ENCODE data around the gene GFOD1. TPM values are rescaled to one million over a fixed set of nuclear protein-coding genes. Genes with fewer than 3 reads are reported as not detected.
A peak's percentile ranks its signal among the peaks of the same experiment; 100 is the strongest.
"Not testable (repeated sequence)": the region's sequence is repeated elsewhere in the genome, so short reads cannot be mapped to it uniquely, and the experiment has no call there.

GFOD1 gene
- total RNA-seq, 2 experiments from 2014 or later, result 2.4 TPM

DNA sequence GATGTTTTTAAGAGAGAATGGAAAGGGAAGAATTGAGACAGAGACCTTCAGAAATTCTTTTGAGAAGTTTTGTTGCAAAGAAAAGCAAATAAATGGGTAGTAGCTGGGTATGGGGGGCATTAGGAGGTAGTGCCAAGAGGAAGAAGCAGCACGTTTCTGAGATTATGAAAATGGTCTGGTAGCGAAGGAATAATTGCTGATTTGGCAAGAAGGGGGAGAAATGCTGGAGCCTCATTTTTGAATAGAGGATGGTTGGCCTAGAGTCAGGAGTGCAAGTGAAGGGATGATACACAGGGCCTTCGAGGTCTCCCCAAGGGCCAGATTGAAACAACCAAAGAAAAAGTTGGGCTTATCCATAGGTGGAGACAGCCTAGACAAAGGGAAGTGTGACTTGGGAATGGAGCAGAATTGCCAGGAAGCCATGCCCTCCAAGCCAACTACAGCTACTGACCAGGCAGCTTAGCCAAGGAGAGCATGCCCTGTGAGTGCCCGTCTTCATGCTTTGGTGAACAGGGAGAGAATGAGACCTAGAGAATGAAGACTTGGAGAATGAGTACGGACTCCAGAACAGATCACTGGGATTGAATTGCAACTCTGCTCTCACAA, 144.9 kb downstream of the GFOD1 start:
- Mint-ChIP-seq H3K4me3 (no peak overlapping the region), H3K4me1 (peaks cover 23% of the 10 kb centered on the region), H3K27ac (no peak overlapping the region), H3K36me3 (ENCODE audit: low read depth) (no peaks in the 10 kb centered on the region), H3K9me3 (peaks cover 7% of the 10 kb centered on the region), H3K27me3 (peaks cover 1% of the 10 kb centered on the region)
- ChIA-PET CTCF (interaction anchor here (0.7 kb wide), 1 partner anchor 21 kb away, joined by 3 read pairs; no protein-coding TSS in a partner anchor), POLR2A (no interaction called here)
- no peak for DNase-seq

DNA sequence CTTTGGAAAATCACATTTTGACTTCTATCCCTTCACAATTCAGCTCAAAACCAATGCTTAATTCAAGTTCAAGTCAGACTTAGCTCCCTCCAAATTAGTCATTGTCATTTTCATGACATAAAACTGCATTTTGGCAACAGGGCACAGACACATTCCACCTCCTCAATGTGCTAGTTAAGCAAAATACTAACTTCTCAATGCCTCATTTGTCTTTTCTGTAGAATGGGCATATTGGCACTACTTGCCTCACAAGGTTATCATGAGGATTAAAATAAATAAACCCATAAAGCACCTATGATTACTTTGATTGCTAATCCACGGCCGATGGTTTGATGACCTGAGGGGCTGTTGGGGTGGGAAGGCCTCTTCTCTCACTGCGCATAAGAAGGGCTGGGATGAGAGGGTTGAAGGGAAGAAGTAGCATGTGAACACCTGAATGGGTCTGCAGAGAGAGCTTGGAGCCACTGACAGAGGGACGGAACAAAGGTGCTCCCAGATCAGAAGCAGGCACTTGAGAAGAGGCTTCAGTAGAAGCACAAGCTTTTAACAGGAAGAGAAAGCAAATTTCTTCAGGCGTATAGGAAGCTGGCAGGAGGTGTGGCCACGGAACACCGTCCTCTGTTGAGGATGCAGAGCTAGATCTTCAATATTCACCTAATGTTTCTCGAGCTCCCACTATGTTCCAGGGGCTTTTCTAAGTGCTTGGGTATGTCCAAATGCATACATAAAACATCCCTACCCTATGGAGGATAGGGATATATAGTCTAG, 147.4 kb downstream of the GFOD1 start:
- H3K27me3 Mint-ChIP-seq, result peaks cover 1% of the 10 kb centered on the region

DNA sequence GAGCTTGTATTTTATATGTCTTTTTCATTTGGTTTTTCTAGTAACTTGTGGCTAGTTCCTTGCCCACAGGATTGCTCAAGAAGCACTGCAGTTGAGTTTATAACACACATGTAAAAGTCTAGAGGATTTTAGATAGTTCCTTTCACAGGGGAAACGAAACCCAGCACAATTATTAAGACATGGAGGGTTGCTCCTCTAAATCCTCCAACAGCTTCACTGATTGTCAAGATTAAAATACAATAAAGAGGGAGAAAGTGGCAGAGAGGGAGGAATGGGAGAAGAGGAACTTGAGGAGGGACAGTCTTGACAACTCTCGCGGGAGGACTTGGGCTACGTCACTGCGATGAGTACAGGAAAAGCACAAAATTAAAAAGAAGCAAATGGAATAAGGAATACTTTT, 149.4 kb downstream of the GFOD1 start:
- Mint-ChIP-seq H3K9me3 (peaks cover 7% of the 10 kb centered on the region), H3K27me3 (peaks cover 1% of the 10 kb centered on the region), H3K27ac (no peak overlapping the region), H3K36me3 (ENCODE audit: low read depth) (no peaks in the 10 kb centered on the region), H3K4me1 (peaks cover 32% of the 10 kb centered on the region), H3K4me3 (no peak overlapping the region)
- no peak for DNase-seq
- ChIA-PET CTCF (interaction anchor here (1.0 to 4.1 kb wide), 7 partner anchors 9 to 728 kb away, joined by 3 to 17 read pairs (median 5); partner anchors contain the start of genes SIRT5 and TBC1D7), POLR2A (interaction anchor here (1.5 kb wide), 1 partner anchor 237 kb away, joined by 4 read pairs; no protein-coding TSS in a partner anchor)

More for the DNA sequence above, 147.4 kb downstream of the GFOD1 start:
- POLR2A ChIA-PET, result no interaction called here
- no peak overlapping the region for H3K27ac Mint-ChIP-seq
- peaks cover 30% of the 10 kb centered on the region for H3K4me1 Mint-ChIP-seq
- DNase-seq, result no peak
- CTCF ChIA-PET, result interaction anchor here (0.6 to 4.1 kb wide), 5 partner anchors 10 to 235 kb away, joined by 3 to 17 read pairs (median 7); partner anchors contain the start of genes SIRT5 and TBC1D7
- no peaks in the 10 kb centered on the region for H3K36me3 Mint-ChIP-seq (ENCODE audit: low read depth)
- peaks cover 7% of the 10 kb centered on the region for H3K9me3 Mint-ChIP-seq
- H3K4me3 Mint-ChIP-seq, result no peak overlapping the region

DNA sequence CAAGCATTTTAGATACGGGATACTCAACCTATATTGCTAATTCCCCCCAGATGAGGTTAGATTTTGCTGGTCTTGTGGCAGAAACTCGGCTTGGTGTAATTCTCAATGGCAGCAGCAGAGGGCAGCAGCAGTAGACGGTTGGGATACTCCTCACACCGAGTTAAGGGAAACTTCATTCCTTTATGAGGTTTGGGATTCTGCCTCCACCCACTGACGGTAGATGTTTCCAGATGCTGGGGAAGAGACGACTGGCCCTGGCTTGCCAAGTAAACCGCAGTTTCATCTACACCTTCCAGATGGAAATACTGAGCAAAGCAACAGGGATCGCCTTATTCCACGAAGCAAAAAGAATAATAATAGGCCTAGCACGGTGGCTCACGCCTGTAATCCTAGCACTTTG, 150.8 kb downstream of the GFOD1 start:
- no peak overlapping the region for H3K4me3 Mint-ChIP-seq
- no peaks in the 10 kb centered on the region for H3K36me3 Mint-ChIP-seq (ENCODE audit: low read depth)
- H3K9me3 Mint-ChIP-seq, result no peaks in the 10 kb centered on the region
- ChIA-PET POLR2A (no interaction called here), CTCF (interaction anchor here (1.0 to 4.1 kb wide), 2 partner anchors 18 to 239 kb away, joined by 3 to 17 read pairs; partner anchors contain the start of gene SIRT5)
- DNase-seq, result peak; percentile 75
- peaks cover 32% of the 10 kb centered on the region for H3K4me1 Mint-ChIP-seq
- H3K27me3 Mint-ChIP-seq, result peaks cover 1% of the 10 kb centered on the region
- no peak overlapping the region for H3K27ac Mint-ChIP-seq

DNA sequence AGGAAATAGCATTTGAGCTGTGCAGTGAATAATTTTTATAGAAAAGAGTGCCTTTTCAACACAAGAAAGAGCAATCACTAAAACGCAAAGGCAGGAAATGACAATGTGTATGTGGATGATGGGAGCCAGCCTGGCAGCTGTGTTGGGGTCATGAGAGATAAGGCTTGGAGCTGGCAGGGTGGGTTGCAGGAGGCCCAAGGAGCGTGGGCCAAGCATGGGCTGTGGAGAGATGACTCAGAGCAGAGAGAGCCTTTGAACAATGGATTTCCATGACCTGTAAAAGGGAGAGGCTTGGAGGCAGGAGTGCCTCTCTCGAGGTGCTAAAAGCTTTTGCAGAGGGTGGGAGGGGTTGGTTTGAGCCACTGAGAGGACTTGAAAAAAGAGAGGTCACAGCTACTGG, 152.4 kb downstream of the GFOD1 start:
- Mint-ChIP-seq H3K9me3 (no peaks in the 10 kb centered on the region), H3K36me3 (ENCODE audit: low read depth) (no peaks in the 10 kb centered on the region), H3K4me3 (no peak overlapping the region), H3K4me1 (peaks cover 25% of the 10 kb centered on the region), H3K27ac (no peak overlapping the region), H3K27me3 (peaks cover 1% of the 10 kb centered on the region)
- ChIA-PET CTCF (interaction anchor here (0.5 to 2.0 kb wide), 5 partner anchors 228 to 577 kb away, joined by 3 to 10 read pairs (median 3); partner anchors contain the start of genes NOL7 and SIRT5), POLR2A (no interaction called here)
- DNase-seq, result no peak

DNA sequence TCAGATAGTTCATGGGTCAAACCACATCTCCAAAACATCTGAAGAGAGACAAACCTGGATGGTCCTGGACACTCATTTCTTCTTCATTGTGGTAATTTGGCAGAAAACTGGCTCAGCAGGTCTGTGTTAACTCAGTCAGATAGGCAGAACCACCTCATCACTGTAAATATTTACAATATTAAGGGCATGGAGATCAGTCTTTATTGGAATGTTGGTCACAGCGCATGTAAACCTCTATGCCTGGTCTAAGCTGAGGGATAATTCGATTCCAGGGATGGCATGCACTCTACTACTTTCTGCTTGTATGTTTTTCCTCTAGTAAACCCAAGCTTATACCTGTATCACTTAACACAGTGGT, 155.1 kb downstream of the GFOD1 start:
- Mint-ChIP-seq H3K27ac (no peak overlapping the region), H3K4me3 (no peak overlapping the region), H3K27me3 (no peaks in the 10 kb centered on the region), H3K9me3 (no peaks in the 10 kb centered on the region), H3K4me1 (peaks cover 26% of the 10 kb centered on the region), H3K36me3 (ENCODE audit: low read depth) (no peaks in the 10 kb centered on the region)
- no peak for DNase-seq
- ChIA-PET CTCF (interaction anchor here (1.3 to 2.0 kb wide), 2 partner anchors 16 to 242 kb away, joined by 3 to 8 read pairs; partner anchors contain the start of gene SIRT5), POLR2A (no interaction called here)

DNA sequence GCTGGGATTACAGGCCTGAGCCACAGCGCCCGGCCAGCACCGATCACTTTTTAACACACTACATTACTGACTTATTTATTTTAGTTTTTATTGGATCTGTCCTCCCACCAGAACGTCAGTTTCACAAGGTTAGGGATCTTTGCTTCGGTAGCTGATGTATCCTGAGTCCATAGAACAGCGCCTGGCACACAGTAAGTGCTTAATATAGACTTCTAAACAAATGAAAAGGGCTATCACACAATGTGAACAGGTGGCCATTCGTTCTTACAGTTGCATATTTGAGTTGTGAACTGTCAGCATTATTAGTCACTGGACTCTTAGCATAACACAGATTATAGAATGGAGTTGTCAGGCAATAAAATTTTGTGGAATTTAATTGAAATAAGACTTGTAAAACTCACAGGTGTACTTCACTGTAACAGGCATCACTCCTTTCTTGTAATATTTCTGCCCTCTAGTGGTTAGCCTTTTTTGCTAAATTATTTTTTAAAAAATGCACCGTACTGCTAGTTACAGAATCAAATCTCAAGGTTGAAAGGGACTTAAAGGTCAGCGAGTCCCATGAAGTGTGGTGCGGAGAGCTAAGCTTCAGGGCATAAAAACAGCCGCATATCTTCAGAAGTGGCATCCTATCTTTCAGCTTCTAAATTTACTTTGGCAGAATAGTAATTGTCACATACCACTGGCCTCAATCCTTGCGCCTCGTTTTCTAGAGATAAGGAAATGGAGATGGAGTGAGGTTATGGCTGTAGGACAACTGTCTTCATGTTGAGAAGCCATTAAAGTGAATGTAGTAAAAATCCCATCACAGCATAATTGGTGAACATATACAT, 155.7 kb downstream of the GFOD1 start:
- Mint-ChIP-seq H3K27me3 (no peaks in the 10 kb centered on the region), H3K36me3 (ENCODE audit: low read depth) (peaks cover under 1% of the 10 kb centered on the region)
- CTCF ChIA-PET, result interaction anchor here (0.7 to 2.0 kb wide), 3 partner anchors 17 to 243 kb away, joined by 3 to 8 read pairs (median 4); partner anchors contain the start of gene SIRT5

DNA sequence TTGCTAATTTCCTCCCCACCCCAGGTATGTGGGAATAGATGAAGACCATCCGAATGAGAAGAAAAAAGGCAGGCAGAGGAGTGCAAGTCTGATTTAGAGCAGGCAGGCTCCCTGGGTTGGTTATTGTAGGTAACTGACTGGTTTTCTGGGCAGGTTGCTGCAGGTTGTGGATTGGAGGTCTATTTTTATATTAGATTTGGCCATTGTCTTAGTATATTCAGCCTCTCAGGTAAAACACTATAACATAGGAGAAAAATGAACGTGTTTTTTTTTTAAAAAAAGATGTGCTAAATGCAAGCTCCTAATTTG, 158.6 kb downstream of the GFOD1 start:
- POLR2A ChIA-PET, result interaction anchor here (0.7 to 1.2 kb wide), 3 partner anchors 120 to 286 kb away, joined by 3 to 5 read pairs (median 4); partner anchors contain the start of gene NOL7
- peak overlapping the region; percentile 91 for H3K4me3 Mint-ChIP-seq
- CTCF ChIA-PET, result interaction anchor here (0.6 to 3.2 kb wide), 10 partner anchors 10 to 412 kb away, joined by 3 to 16 read pairs (median 4); partner anchors contain the start of genes NOL7 and SIRT5
- H3K9me3 Mint-ChIP-seq, result no peaks in the 10 kb centered on the region
- H3K4me1 Mint-ChIP-seq, result peaks cover 29% of the 10 kb centered on the region
- H3K27me3 Mint-ChIP-seq, result no peaks in the 10 kb centered on the region
- DNase-seq, result no peak
- peak overlapping the region; percentile 97 for H3K27ac Mint-ChIP-seq
- peaks cover 12% of the 10 kb centered on the region for H3K36me3 Mint-ChIP-seq (ENCODE audit: low read depth)

More for the DNA sequence above, 155.7 kb downstream of the GFOD1 start:
- peaks cover 28% of the 10 kb centered on the region for H3K4me1 Mint-ChIP-seq
- H3K9me3 Mint-ChIP-seq, result no peaks in the 10 kb centered on the region
- DNase-seq, result no peak
- H3K4me3 Mint-ChIP-seq, result no peak overlapping the region
- no peak overlapping the region for H3K27ac Mint-ChIP-seq
- POLR2A ChIA-PET, result interaction anchor here (1.4 kb wide), 1 partner anchor 26 kb away, joined by 4 read pairs; no protein-coding TSS in a partner anchor

DNA sequence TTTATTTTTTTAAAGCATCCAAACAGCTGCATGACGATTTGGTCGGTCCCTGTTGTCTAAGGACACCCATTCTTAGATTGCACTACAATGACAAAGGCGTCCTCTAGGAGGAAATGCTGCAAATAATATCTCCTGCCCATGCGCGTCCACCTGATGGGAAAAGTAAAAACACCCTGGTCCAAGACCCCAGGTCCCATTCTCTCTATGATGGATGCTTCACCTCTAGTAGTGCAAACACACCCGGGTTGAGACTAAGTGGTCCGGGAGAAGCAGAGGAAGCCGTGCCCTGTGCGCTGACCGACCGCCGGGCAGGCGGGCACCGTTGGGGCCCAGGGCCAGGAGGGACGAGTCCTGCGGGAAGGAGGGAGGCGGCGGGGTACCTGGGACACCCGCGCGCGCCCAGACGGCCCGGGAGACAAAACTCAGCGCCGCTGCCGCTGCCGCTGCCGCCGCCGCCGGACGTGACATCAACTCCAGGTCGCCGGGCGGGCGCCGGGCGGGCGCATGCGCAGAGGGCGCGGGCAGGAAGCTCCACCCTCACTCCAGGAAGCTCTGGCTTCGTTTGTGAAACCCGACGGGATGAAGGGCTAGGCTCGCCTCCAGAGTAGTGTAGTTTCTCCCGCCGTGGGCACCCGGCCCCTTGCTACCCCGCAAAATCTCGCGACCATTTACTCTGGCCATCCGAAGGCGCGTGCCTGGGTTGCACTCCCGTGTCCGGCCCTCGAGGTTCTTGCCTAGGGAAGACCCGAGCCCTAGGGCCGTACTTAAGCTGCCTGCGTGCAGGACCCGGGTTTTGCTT, 159.1 kb downstream of the GFOD1 start, which contains the start of gene TBC1D7:
TBC1D7 (minus strand) TSS at position 462 of the 799 bp plus-strand sequence. CDS start 1,639 bp downstream, outside the sequence.
- H3K9me3 Mint-ChIP-seq, result no peaks in the 10 kb centered on the region
- no peaks in the 10 kb centered on the region for H3K27me3 Mint-ChIP-seq
- peak; percentile 93 for DNase-seq
- H3K4me1 Mint-ChIP-seq, result peaks cover 29% of the 10 kb centered on the region
- H3K27ac Mint-ChIP-seq, result peak within 1 kb of the TSS; percentile 97
- H3K4me3 Mint-ChIP-seq, result peak within 1 kb of the TSS; percentile 91
- ChIA-PET CTCF (interaction anchor here (0.6 to 3.2 kb wide), 12 partner anchors 11 to 411 kb away, joined by 3 to 16 read pairs (median 4); partner anchors contain the start of genes NOL7 and SIRT5), POLR2A (interaction anchor here (0.7 to 1.2 kb wide), 3 partner anchors 121 to 287 kb away, joined by 3 to 5 read pairs (median 4); partner anchors contain the start of gene NOL7)
- H3K36me3 Mint-ChIP-seq (ENCODE audit: low read depth), result peaks cover 12% of the 10 kb centered on the region

DNA sequence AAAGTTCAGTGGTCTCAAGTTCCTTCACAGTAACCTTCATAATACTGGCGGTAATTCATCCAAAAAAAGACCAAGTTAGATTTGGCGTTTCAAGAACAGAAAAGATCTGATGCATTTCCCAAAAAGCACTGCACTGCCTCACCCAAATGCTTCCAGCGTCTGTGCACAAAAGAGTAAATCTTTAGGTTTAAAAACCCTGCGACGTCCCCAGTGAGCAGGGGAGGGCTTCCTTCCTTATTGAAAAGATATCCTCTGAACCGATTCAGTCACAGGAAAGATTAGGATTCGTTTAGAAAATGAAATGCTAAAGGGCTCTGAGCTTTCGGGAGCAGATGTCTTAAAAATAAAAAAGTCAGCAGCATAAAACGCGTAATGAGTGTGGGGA, 159.7 kb downstream of the GFOD1 start:
- H3K27me3 Mint-ChIP-seq, result no peaks in the 10 kb centered on the region
- peak overlapping the region; percentile 91 for H3K4me3 Mint-ChIP-seq
- peaks cover 29% of the 10 kb centered on the region for H3K4me1 Mint-ChIP-seq
- H3K36me3 Mint-ChIP-seq (ENCODE audit: low read depth), result peaks cover 15% of the 10 kb centered on the region
- no peak for DNase-seq
- POLR2A ChIA-PET, result no interaction called here
- peak overlapping the region; percentile 97 for H3K27ac Mint-ChIP-seq
- no peaks in the 10 kb centered on the region for H3K9me3 Mint-ChIP-seq
- CTCF ChIA-PET, result interaction anchor here (0.8 to 1.6 kb wide), 5 partner anchors 17 to 287 kb away, joined by 3 to 12 read pairs (median 4); partner anchors contain the start of genes NOL7 and SIRT5

DNA sequence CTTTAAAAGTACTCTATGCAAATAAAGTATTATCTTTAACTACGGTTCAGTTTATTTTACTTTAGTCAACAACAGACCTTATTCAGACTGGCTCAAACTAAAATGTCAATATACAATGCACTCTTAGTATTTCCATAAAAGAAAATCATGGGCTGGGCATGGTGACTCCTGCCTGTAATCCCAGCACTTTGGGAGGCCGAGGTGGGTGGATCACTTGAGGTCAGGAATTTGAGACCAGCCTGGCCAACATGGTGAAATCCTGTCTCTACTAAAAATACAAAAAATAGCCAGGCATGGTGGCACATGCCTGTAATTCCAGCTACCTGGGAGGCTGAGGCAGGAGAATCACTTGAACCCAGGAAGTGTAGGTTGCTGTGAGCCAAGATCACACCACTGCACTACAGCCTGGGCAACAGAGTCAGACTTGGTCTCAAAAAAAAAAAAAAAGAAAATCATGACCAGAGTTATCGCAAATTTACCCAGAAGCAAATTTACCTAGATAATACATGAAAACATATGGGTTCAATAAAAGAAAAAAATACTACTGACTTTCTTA, 161.3 kb downstream of the GFOD1 start:
- H3K9me3 Mint-ChIP-seq, POLR2A ChIA-PET, H3K27ac Mint-ChIP-seq, CTCF ChIA-PET, H3K27me3 Mint-ChIP-seq, DNase-seq: not testable (repeated sequence)
- Mint-ChIP-seq H3K36me3 (ENCODE audit: low read depth) (peaks cover 23% of the 10 kb centered on the region), H3K4me3 (peak overlapping the region; percentile 27), H3K4me1 (peaks cover 29% of the 10 kb centered on the region)

Measured in activated CD4-positive, alpha-beta T cell treated with anti-CD3 and anti-CD28 coated beads, Interleukin-2, amount 10 ng/mL, durations not matched to agents 7 days and 5 days (primary cell).